G401.6 (cell line): ENCODE results near the gene MMP11.

Experiments used
- FAIRE-seq: peaks from 2 replicates; lab custom pipeline; 2012; peaks lifted over from hg19 to GRCh38; lab: Jason Lieb, UNC

MMP11 gene

DNA sequence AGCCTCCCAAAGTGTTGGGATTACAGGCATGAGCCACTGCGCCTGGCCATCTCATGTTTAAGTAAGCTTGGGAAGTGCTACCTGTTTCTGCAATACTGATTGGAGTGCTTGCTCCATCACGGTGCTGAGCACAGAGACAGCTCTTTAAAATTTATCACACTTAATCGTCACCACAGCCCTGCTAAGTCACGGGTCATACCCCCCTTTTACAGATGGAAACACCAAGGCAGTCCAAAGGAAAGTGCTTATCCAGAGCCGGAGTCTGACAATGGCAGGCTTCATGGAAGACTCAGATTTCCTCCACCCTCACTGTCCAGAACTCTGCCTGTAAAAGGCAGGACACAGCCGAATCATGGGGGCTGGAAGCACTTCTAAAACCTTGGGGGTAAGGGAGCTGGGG is 12.6 kb upstream of the MMP11 start:
- no peak for FAIRE-seq

DNA sequence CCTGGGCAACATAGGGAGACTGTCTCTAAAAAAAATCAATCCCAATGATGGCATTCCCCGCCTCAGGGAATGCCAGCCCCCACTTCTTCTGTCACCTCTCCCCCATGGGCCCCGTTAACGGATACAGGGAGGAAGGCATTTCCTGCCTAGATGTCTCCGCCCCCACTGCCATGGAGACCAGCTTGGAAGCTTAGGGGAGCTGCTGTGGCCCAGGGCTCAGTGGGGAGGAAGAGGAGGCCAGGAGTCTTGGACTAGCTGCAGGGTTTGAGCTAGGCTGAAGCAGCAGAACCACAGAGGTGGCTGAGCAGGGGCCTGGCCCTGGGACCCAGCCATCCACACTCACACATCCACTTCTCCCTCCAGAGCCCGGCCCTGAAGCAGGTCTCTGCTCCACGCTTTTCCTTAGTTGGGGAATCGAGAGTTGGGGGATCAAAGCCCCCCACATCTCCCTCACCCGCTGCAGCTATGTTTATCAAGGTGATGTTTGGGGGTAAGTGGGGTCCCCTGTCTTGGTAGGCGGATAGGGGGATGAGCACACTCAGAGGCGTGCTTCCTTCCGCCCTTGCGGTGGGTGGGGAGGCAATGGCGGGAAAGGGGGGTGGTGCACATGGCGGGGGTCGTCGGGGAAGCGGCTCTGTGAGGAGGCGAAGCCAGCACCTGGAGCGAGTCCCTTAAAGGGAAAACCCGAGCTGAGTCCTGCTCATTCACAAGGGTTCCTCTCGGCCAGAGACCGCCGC is 9.6 kb upstream of the MMP11 start, which contains the start of gene C22orf15:
Gene C22orf15 (plus strand): TSS at position 149 of the 737 bp plus-strand sequence. CDS start 317 bp downstream, at position 466.
- FAIRE-seq: no peak

DNA sequence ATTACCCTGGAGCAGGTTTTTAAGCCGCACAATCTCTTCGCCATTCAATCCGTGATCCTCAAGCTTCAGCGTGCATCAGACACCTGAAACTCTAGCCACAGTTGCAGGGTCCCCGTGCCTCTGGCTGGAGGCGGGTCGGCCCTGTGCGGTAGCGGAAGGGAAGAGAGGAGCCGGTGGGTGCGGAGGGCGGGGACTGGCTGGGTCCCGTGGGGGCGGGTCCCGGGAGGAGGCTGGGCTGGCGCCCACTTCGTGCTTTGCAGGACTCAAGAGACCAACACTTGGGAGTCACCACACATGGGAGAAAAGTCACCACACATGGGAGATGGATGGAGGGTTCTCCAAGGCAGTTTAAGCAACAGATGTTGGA is 9.1 kb upstream of the MMP11 start:
- FAIRE-seq: no peak

GRCh38 chr22:23763954-23764353 is 8.7 kb upstream of the MMP11 start:
- no peak for FAIRE-seq

GRCh38 chr22:23764899-23765881 is 7.5 kb upstream of the MMP11 start:
- no peak for FAIRE-seq

GRCh38 chr22:23767303-23767672 is 5.4 kb upstream of the MMP11 start:
- FAIRE-seq: no peak

- FAIRE-seq: no peak
Measured at GRCh38 chr22:23767673-23768548, 4.7 kb upstream of the MMP11 start, which contains the start of gene CHCHD10. TSS of gene CHCHD10 (minus strand) at chr22:23767972. CDS start at chr22:23767874, 98 bp downstream.

- FAIRE-seq: no peak
Measured at GRCh38 chr22:23769321-23769965, 3.2 kb upstream of the MMP11 start.

- no peak for FAIRE-seq
Measured at GRCh38 chr22:23772315-23772648, 367 bp upstream of the MMP11 start.

DNA sequence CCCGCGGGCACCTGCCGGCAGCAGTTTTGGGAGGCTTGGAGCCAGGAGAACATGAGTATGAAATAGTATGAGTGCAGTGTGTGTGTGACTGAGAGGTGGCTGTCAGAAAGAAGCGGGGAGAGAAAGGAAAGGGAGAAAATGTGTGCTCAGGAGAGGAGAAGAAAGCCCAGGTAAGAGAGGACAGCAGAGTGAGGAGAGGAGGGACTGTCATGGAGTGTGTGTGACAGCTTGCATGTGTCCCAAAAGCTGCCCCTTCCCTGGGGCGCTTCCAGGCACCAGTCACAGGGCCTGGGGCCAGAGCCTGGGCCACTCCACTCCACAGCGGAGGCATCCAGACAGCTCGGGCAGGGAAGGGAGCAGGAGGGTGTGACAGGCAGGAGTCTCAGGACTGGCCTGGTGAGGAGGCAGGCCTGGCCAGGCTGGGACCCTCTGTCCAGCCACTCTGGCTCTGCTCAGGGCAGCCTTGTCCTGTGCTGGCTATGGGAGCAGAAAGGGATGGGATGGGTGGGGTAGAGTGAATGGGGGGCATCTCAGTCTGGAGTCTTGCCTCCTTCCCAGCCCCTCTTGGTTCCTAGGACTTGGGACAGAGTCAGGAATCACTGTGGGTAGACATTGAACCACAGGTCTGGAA is 949 bp downstream of the MMP11 start:
- no peak for FAIRE-seq

DNA sequence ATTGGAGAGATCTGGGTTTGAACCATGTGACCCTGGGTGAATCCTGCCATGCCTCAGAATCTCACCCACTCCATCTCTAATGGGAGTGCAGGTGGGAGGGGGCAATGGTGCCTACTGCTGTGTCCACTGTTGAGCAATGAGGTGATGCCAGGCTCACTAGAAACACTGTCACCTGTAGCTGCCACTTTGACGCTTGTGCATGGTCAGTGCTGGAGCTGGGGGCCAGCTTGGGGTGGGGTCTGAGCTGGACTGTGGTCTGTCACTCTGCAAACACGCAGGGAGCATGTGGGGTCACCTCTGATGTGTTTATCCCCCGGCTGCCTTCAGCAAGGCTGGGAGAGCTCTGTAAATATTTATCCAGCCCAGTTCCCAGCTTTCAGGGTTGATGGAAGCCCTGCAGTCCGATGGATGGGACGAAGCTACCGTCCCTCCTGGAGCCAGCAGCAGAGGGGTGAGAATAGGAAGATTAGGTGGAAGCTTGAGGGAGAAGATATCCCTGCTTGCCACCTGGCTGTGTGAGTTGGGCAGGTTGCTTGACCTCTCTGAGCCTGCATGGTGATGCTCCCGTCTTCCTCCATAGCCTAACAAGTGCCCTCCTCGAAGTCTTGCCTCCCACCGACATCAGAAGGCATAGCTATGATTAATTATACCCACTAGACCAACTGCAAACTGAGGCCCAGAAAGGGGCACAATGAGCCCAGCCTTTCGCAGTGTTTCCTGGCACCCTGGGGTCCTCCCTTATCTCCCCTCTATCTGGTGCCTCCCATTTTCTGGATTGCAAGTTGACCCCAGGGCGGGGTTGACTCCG is 1.7 kb downstream of the MMP11 start:
- no peak for FAIRE-seq

DNA sequence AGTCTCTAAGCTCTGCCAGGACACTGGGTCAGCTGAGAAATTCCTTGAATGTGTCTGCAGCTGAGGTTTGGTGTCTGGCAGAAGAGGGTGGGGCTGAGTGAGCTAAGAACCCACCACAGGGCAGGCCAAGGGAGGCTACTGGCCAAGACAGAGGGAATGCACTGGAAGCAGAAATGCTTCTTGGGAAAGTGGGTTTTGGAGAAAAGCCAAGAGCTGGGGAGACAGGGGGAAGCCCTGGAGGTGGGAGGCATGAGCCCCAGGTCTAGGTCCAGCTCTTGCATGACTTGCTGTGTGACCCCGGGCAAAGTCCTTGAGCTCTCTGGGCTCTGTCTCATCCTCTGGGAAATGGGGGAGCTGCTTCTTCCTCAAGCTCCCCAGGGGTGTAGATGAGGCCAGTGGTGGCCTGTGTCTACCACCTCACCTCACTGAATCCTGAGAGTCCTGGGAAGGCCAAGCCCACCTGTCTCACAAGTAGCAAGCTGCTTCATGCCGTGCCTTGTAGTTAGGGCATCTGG is 2.3 kb downstream of the MMP11 start:
- FAIRE-seq: no peak

GRCh38 chr22:23775779-23776375 is 3.2 kb downstream of the MMP11 start:
- FAIRE-seq: no peak

DNA sequence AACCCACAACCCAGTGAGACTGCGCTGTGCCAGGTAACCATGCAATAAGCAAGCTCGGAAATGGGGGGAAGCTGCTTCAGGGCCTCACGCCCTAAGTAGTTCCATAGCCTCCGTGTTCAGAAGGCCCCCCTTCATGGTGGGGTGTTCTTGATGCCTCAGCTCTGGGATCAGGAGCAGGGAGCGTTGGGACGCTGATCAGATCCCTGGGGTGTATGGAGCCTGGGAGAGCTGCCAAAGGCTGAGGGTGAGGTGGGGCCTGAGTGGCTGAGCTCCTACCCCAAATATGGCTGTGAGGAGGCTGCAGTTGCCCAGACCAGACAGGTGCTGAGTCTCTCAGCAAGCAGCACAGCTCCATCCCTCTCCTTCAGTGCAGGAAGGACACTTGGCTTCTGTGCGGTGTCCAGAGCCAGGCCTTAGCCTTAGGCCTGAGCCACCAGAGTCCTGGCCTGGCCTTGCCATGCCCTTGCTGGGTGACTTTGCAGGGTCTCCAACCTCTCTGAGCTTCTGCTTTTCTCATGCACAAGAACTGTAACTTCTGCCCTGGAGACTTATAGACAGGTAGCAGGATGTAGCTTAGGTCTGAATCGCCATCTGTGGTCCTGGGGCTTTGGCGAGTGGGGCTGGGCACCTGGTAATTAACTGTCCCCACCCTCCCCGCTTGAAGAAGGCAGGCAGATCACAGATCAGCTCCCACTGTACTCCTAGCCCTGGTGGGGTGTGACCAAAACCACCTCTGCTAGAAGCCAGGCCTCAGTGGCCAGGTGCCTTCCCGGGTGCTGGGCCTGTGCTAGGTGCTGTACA is 5.3 kb downstream of the MMP11 start:
- no peak for FAIRE-seq

- FAIRE-seq: no peak
Measured at GRCh38 chr22:23778577-23778900, 5.9 kb downstream of the MMP11 start.

DNA sequence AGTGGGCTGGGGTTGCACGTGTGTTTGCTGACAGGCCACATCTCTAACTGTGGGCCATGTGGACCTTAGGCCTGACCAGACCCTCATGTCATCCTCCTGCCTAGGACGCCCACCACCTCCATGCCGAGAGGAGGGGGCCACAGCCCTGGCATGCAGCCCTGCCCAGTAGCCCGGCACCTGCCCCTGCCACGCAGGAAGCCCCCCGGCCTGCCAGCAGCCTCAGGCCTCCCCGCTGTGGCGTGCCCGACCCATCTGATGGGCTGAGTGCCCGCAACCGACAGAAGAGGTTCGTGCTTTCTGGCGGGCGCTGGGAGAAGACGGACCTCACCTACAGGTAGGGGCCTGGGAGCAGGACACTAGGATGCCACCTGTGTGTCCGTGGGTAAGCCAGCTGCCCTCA is 6.4 kb downstream of the MMP11 start:
- no peak for FAIRE-seq

DNA sequence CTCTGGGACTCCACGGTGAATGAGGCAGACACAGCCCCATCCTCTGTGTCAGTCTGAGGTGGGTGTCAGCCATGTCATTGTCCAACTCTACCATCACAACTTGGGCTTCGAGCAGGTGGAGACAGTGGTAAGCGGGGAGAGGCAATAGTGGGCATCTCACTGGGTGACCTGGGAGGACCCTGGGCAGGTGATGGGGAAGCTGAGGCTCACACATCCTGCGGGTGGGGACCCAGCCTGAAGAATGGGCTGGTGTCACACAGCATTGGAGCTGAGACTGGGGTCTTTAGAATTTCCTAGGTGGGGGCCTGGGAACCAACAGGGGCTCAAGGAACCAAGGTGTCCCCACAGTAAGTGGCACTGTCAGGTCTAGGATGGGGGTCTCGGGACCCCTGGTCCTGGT is 7.1 kb downstream of the MMP11 start:
- no peak for FAIRE-seq

DNA sequence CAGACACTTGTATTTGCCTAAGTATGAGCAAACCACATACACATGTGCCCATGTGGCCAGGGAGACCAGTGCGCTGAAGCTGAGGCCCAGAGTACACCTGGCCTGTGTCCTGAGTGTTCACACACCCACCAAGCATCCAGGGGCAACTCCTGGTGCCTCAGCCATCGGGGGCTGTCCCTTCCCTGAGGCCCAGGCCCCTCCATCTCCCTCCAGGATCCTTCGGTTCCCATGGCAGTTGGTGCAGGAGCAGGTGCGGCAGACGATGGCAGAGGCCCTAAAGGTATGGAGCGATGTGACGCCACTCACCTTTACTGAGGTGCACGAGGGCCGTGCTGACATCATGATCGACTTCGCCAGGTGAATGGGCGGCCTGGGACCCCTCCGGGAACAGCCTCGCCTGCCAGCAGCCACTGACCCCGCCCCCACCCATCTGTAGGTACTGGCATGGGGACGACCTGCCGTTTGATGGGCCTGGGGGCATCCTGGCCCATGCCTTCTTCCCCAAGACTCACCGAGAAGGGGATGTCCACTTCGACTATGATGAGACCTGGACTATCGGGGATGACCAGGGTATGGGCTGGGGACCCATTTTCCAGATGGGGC is 7.6 kb downstream of the MMP11 start:
- no peak for FAIRE-seq

DNA sequence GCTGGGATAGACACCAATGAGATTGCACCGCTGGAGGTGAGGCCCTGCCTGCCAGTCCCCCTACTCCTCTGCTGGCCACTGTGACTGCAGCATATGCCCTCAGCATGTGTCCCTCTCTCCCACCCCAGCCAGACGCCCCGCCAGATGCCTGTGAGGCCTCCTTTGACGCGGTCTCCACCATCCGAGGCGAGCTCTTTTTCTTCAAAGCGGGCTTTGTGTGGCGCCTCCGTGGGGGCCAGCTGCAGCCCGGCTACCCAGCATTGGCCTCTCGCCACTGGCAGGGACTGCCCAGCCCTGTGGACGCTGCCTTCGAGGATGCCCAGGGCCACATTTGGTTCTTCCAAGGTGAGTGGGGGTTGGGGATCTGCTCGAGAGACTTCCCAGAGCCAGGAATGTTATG is 8.4 kb downstream of the MMP11 start:
- no peak for FAIRE-seq
